ENCODE results near the gene SYNCRIP.

DNA sequence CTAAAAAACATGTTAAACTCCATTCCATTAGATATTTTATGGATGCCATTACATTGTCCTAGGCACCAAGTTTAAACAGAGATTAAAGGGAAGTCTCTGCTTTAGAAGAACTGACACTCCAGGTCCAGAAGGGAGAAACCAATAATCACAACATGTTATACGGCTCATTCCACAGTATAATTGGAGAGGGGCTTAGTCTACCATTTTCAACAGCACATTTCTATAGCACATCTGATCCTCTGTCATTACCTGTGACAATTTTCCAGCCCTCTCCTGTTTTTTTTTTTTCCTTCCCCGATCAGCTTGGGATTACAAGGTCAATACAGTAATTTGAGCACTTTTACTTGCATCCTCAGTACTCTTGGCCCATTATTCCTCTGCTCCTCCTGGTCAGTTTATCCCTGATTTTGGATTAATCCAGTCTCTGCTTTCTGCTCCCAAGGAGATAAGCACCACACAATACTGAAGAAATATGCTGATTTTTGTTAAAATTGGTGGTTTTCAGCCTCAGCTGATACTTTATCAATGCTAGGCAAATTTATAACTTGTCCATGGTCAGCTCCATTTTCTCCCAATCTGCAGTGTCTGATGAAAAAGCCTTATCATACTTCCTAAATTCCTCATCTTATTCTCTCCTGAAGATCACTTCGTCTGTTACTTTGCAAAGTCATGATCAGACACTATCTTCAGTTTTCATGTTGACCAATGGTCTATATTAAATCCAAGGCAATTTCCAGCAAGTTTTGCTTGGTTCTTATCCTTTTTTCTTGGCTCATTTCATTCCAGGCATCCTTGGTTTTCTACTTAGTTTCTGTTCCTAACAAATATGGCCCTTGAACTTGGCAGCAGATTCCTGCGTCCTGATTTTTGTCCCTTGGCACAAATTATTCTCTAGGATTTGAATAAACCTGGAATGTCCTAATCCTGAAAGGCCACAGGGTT lies 30.8 kb upstream of the SYNCRIP start:
- TF ChIP-seq CTCF (IDR thresholded peaks at IDR 0.05): no peak
- no peak for TF ChIP-seq EZH2 (IDR thresholded peaks at IDR 0.05; ENCODE audit: borderline replicate concordance, insufficient read depth, low read depth, low read length, poor library complexity, severe bottlenecking)

Measured in B cell (primary cell).